ENCODE measurements around the gene SH2D3A. TPM values are rescaled to one million over a fixed set of nuclear protein-coding genes. Genes with fewer than 3 reads are reported as not detected.

SH2D3A gene
- total RNA-seq (2021) (25.1 to 30.3 TPM (median 26.7 TPM) in 3 replicates), Bru-seq, nascent RNA (percentile 63 among the genes with signal in this experiment)
- long read RNA-seq, experiment 1, transcript SH2D3A-201 (10 exons, 2,296 nt): major isoform, 34 of 91 reads
- long read RNA-seq, experiment 1, partial matches to known transcripts: 11 of 91 reads
- long read RNA-seq, experiment 1, other reads (novel, unspliced or antisense): 46 of 91 reads
- long read RNA-seq, experiment 2, partial matches to known transcripts: 15 of 29 reads
- long read RNA-seq, experiment 2, other reads (novel, unspliced or antisense): 11 of 29 reads
- long read RNA-seq, experiment 3, partial matches to known transcripts: 9 of 9 reads
- long read RNA-seq, experiment 3, other reads (novel, unspliced or antisense): 0 of 9 reads

DNA sequence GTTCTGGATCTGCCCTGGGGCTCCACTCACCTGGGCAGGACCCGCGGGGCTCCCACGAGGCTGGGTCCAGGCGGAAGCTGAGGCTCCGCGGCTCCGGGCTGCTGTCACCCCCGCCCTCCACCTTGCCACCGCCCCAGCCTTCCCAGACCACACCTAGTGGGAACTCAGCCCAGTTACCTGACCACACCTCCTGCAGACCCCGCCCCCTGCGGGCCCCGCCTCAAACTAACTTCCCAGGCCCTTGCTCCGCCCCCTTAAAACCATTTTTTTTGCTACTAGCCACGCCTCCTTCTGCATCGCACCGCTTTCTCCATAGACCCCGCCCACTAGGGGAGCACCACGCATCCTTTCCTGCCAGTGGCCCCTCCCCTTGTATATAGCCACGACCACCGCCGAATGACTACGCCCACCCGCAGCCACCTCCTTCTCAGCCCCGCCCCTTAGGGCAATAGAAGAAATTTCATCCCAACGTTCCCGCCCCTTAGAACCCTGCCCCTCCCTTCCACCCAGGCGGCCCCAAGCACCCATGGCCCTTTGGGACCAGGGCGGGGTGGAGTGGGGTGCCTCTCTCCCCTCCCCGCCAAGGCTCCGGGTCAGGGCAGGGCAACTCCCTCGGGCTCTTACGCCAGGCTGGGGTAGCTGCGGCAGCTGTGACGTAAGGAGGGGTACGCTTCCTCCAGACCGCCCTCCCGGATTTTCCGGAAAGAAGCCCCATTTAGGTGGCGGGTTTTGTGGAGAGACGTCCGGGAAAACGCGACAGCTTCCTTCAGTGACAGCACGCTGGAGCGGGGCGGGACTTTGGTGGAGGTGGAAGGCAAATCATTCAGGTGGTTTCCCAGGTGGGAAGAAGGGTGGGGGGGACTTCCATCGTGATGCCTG, at the start of gene SH2D3A:
TSS of gene SH2D3A (minus strand) at position 79 of the 879 bp plus-strand sequence. CDS start 3,687 bp downstream, outside the sequence.
- H3K4me1 Mint-ChIP-seq: peaks cover 20% of the 10 kb centered on the region
- H3K4me3 Mint-ChIP-seq: peak within 1 kb of the TSS; percentile 89
- ChIA-PET CTCF (interaction anchor here (1.0 to 4.0 kb wide), 8 partner anchors 13 to 332 kb away, joined by 3 to 36 read pairs (median 10); partner anchors contain the start of gene GPR108), POLR2A (interaction anchor here (1.0 to 4.5 kb wide), 4 partner anchors 14 to 395 kb away, joined by 3 to 40 read pairs (median 12); partner anchors contain the start of genes ALKBH7 and GPR108)
- peak within 1 kb of the TSS; percentile 100 for H3K27ac Mint-ChIP-seq
- no peaks in the 10 kb centered on the region for H3K9me3 Mint-ChIP-seq
- TF ChIP-seq SP1 (CRISPR knock-in tag; conservative IDR thresholded peaks at IDR 0.05) (peak; percentile 77), ZNF232 (CRISPR knock-in tag; IDR thresholded peaks at IDR 0.05) (0 out of 2 replicates have a peak, but pooled peaks have one; percentile 13), NR3C1 (CRISPR knock-in tag; conservative IDR thresholded peaks at IDR 0.05; ENCODE audit: low read depth) (no peak), ZNF416 (CRISPR knock-in tag; IDR thresholded peaks at IDR 0.05) (no peak), IRF2 (CRISPR knock-in tag; IDR thresholded peaks at IDR 0.05; ENCODE audit: borderline replicate concordance, low read depth) (no peak)
- TF ChIP-seq, protein P1, sequence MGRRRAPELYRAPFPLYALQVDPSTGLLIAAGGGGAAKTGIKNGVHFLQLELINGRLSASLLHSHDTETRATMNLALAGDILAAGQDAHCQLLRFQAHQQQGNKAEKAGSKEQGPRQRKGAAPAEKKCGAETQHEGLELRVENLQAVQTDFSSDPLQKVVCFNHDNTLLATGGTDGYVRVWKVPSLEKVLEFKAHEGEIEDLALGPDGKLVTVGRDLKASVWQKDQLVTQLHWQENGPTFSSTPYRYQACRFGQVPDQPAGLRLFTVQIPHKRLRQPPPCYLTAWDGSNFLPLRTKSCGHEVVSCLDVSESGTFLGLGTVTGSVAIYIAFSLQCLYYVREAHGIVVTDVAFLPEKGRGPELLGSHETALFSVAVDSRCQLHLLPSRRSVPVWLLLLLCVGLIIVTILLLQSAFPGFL (CRISPR knock-in tag; IDR thresholded peaks at IDR 0.05; ENCODE audit: borderline replicate concordance): no peak
- TF ChIP-seq, protein P2, sequence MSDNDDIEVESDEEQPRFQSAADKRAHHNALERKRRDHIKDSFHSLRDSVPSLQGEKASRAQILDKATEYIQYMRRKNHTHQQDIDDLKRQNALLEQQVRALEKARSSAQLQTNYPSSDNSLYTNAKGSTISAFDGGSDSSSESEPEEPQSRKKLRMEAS (CRISPR knock-in tag; IDR thresholded peaks at IDR 0.05): peak; percentile 44; the same call in 1 of the 2 replicates
- TF ChIP-seq, protein P3, sequence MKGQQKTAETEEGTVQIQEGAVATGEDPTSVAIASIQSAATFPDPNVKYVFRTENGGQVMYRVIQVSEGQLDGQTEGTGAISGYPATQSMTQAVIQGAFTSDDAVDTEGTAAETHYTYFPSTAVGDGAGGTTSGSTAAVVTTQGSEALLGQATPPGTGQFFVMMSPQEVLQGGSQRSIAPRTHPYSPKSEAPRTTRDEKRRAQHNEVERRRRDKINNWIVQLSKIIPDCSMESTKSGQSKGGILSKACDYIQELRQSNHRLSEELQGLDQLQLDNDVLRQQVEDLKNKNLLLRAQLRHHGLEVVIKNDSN (CRISPR knock-in tag; IDR thresholded peaks at IDR 0.05): no peak
- TF ChIP-seq, protein P4, sequence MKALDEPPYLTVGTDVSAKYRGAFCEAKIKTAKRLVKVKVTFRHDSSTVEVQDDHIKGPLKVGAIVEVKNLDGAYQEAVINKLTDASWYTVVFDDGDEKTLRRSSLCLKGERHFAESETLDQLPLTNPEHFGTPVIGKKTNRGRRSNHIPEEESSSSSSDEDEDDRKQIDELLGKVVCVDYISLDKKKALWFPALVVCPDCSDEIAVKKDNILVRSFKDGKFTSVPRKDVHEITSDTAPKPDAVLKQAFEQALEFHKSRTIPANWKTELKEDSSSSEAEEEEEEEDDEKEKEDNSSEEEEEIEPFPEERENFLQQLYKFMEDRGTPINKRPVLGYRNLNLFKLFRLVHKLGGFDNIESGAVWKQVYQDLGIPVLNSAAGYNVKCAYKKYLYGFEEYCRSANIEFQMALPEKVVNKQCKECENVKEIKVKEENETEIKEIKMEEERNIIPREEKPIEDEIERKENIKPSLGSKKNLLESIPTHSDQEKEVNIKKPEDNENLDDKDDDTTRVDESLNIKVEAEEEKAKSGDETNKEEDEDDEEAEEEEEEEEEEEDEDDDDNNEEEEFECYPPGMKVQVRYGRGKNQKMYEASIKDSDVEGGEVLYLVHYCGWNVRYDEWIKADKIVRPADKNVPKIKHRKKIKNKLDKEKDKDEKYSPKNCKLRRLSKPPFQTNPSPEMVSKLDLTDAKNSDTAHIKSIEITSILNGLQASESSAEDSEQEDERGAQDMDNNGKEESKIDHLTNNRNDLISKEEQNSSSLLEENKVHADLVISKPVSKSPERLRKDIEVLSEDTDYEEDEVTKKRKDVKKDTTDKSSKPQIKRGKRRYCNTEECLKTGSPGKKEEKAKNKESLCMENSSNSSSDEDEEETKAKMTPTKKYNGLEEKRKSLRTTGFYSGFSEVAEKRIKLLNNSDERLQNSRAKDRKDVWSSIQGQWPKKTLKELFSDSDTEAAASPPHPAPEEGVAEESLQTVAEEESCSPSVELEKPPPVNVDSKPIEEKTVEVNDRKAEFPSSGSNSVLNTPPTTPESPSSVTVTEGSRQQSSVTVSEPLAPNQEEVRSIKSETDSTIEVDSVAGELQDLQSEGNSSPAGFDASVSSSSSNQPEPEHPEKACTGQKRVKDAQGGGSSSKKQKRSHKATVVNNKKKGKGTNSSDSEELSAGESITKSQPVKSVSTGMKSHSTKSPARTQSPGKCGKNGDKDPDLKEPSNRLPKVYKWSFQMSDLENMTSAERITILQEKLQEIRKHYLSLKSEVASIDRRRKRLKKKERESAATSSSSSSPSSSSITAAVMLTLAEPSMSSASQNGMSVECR (CRISPR knock-in tag; IDR thresholded peaks at IDR 0.05; ENCODE audit: borderline replicate concordance): peak; percentile 56; the same call in 1 of the 2 replicates
- DNase-seq (ENCODE audit: low spot score): peak; percentile 97
- ATAC-seq: peak; percentile 83
- H3K36me3 Mint-ChIP-seq: peaks cover under 1% of the 10 kb centered on the region; the same call in 1 of the 2 replicates
- H3K27me3 Mint-ChIP-seq (ENCODE audit: low read depth): no peaks in the 10 kb centered on the region; the same call in 1 of the 2 replicates

DNA sequence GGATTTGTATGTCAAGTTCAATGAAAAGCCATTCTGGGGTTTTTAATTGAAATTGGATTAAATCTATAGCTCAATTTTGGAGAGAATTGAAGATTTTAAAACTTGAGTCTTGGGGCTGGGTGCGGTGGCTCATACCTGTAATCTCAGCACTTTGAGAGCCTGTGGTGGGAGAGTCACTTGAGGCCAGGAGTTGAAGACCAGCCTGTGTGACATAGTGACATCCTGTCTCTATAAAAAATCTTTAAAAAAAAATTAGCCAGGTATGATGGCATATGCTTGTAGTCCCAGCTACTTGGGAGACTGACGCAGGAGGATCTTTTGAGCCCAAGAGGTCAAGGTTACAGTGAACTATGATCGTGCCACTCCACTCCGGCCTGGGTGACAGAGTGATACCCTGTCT, 46.4 kb upstream of the SH2D3A start:
- CTCF ChIA-PET: no interaction called here

More for the DNA sequence above, 46.4 kb upstream of the SH2D3A start:
- Mint-ChIP-seq H3K36me3 (peaks cover 44% of the 10 kb centered on the region), H3K4me1 (no peaks in the 10 kb centered on the region), H3K9me3 (peaks cover 67% of the 10 kb centered on the region), H3K27me3 (ENCODE audit: low read depth) (peaks cover 7% of the 10 kb centered on the region), H3K27ac (no peak overlapping the region), H3K4me3 (no peak overlapping the region)
- POLR2A ChIA-PET: no interaction called here
- no peak for TF ChIP-seq MYBL2 (CRISPR knock-in tag; IDR thresholded peaks at IDR 0.05)
- TF ChIP-seq ZNF219 (CRISPR knock-in tag; IDR thresholded peaks at IDR 0.05; ENCODE audit: borderline replicate concordance): no peak
- no peak for TF ChIP-seq GABPB1 (CRISPR knock-in tag; IDR thresholded peaks at IDR 0.05)
- no peak for TF ChIP-seq SP1 (CRISPR knock-in tag; conservative IDR thresholded peaks at IDR 0.05)
- no peak for TF ChIP-seq FOXK1 (CRISPR knock-in tag; IDR thresholded peaks at IDR 0.05)
- no peak for TF ChIP-seq ZNF121 (CRISPR knock-in tag; IDR thresholded peaks at IDR 0.05)
- no peak for TF ChIP-seq NFYB (CRISPR knock-in tag; conservative IDR thresholded peaks at IDR 0.05; ENCODE audit: low read depth)
- no peak for TF ChIP-seq OVOL2 (CRISPR knock-in tag; IDR thresholded peaks at IDR 0.05; ENCODE audit: borderline replicate concordance)
- TF ChIP-seq SMAD3 (CRISPR knock-in tag; IDR thresholded peaks at IDR 0.05; ENCODE audit: borderline replicate concordance): no peak
- DNase-seq (ENCODE audit: low spot score) (no peak), ATAC-seq (no peak)
